ENCODE results near the gene SFTA2.
"Not testable (repeated sequence)": the region's sequence is repeated elsewhere in the genome, so short reads cannot be mapped to it uniquely, and the experiment has no call there.

The SFTA2 gene

GRCh38 chr6:30912746-30913520 is 19.0 kb downstream of the SFTA2 start:
- no peak for DNase-seq

- not testable (repeated sequence) for DNase-seq
Observed at GRCh38 chr6:30910473-30910872, 21.5 kb downstream of the SFTA2 start.

GRCh38 chr6:30908700-30909099 is 23.3 kb downstream of the SFTA2 start:
- DNase-seq: no peak

- DNase-seq: peak; percentile 94
Observed at GRCh38 chr6:30907758-30908591, 24.0 kb downstream of the SFTA2 start, which contains the start of gene GTF2H4. GTF2H4 (plus strand) TSS chr6:30908207.

GRCh38 chr6:30907290-30907757 is 24.6 kb downstream of the SFTA2 start:
- DNase-seq: not testable (repeated sequence)

GRCh38 chr6:30903236-30903635 is 28.7 kb downstream of the SFTA2 start:
- DNase-seq: no peak

GRCh38 chr6:30902709-30903108 is 29.3 kb downstream of the SFTA2 start:
- no peak for DNase-seq

- DNase-seq: not testable (repeated sequence)
Observed at GRCh38 chr6:30902196-30902595, 29.8 kb downstream of the SFTA2 start.

GRCh38 chr6:30901436-30901835 is 30.5 kb downstream of the SFTA2 start:
- DNase-seq: no peak

- DNase-seq: no peak
Observed at GRCh38 chr6:30900863-30901417, 31.0 kb downstream of the SFTA2 start.

- DNase-seq: no peak
Observed at GRCh38 chr6:30898750-30899360, 33.1 kb downstream of the SFTA2 start.

- no peak for DNase-seq
Observed at GRCh38 chr6:30897882-30898281, 34.1 kb downstream of the SFTA2 start.

GRCh38 chr6:30896541-30896940 is 35.4 kb downstream of the SFTA2 start:
- DNase-seq: no peak

GRCh38 chr6:30895343-30895742 is 36.6 kb downstream of the SFTA2 start:
- no peak for DNase-seq

- DNase-seq: no peak
Observed at GRCh38 chr6:30894935-30895334, 37.0 kb downstream of the SFTA2 start.

- DNase-seq: no peak
Observed at GRCh38 chr6:30894381-30894780, 37.6 kb downstream of the SFTA2 start.

GRCh38 chr6:30893666-30894065 is 38.3 kb downstream of the SFTA2 start:
- no peak for DNase-seq

GRCh38 chr6:30893001-30893591 is 38.9 kb downstream of the SFTA2 start:
- no peak for DNase-seq

- DNase-seq: no peak
Observed at GRCh38 chr6:30891816-30892538, 40.0 kb downstream of the SFTA2 start.

GRCh38 chr6:30891450-30891723 is 40.6 kb downstream of the SFTA2 start:
- DNase-seq: no peak

- DNase-seq: no peak
Observed at GRCh38 chr6:30890646-30891449, 41.1 kb downstream of the SFTA2 start.

All from NK-92 treated with Interleukin-12 subunit alpha and Interleukin-12 subunit beta, amount 100 ng/mL, for 24 hours (cell line).